GM18861 (cell line): ENCODE results near the gene RAMACL.

Experiments
- ATAC-seq: cut with Tn5 transposase; IDR thresholded peaks from one replicate; pipeline ENCODE4 v1.9.1; 2021; ENCODE audit not compliant: unreplicated experiment

Gene RAMACL

DNA sequence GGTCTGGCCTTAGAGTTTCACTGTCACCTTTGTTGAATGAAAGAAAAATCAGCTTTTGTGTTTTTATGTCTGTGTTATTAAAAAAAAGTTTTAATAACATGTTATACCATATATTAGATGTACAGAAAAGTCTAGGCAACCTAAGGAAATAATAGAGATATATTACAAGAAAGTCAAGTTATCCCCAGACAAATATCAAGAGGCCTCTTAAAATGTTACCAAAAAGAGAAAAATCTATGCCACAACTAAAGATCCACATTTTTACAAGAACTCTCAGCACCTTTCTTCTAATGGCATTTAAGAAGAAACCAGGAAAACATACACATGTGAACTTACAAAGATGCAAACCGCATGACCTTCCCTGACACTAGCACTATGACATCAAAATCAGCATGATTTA lies 26.8 kb downstream of the RAMACL start:
- ATAC-seq, result no peak

- ATAC-seq, result no peak
These were observed 27.3 kb downstream of the RAMACL start for GRCh38 chr6:166559211-166559610.

DNA sequence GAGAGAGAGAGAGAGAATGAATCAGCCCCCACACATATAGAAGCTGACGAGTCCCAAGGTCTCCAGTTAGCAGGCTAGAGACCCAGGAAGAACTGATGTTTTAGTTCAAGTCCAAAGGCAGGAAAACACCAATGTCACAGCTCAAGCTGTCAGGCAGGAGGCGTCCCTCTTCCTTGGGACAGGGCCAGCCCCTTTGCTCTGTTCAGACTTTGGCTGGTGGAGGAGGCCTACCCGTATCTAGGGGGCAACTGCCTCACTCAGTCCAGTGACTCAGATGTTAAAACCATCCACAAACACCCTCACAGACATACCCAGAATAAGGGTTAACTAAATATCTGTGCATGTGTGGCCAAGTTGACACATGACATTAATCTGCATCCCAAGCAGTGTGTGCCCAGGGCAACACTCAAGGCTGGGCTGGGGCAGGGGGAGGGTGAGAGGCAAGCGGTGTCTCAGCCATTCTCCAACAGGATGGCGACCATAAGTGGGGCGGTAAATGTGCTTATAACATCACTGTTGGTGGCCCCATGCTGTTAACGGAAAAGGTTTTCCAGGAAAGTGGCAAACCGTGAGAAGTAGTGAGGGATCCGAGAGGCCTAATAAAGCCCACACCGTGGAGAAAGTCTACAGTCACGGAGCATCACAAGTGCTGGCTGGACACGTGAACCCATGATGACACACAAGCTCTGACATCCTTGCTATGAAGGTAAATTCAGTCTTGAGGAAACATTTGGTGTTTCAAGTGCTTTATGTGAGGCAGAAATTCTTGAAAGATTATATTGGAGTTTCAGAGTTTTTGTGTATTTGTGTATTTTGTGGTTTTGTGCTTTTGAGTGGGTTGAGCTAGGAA lies 28.1 kb downstream of the RAMACL start:
- no peak for ATAC-seq

DNA sequence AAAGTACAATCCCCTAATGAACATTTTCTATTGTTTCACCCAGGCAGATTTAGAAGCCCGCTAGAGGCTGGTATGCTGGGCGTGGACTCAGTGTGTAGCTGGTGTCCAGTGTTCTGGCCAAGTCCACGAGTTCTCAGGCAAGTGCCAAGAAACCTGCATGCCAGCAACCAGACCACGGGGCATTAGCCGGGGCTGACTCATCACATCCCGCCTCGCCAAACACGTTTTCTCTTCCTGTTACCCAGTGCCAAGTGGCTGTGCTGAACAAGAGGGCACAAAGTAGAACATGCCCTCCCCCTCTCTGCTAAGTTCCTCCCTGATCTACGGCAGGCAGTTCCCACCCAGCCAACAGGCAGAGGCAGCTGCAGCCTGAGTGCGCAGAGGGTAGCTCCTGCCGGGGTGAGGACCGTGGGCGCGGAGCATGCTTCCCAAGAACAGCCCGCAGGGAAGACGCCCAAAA lies 29.6 kb downstream of the RAMACL start:
- ATAC-seq, result no peak

DNA sequence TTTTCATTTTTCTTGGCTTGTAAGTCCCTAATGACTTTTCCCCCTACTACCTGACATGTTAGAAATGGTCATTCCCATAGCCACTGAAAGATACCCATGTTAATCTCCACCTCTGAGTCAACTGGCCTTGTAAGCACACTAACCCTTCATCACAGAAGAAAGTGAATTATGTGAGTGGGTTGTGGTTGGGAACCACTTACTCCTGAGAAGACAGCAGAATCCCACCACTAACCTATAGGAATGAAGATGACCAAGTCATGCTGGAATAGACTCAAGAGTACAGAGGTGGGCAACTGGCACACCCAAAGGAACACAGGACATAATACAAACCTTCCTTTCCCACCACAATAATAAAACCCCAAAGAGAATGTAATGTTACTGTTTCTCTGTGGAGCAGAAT lies 30.1 kb downstream of the RAMACL start:
- ATAC-seq, result no peak

DNA sequence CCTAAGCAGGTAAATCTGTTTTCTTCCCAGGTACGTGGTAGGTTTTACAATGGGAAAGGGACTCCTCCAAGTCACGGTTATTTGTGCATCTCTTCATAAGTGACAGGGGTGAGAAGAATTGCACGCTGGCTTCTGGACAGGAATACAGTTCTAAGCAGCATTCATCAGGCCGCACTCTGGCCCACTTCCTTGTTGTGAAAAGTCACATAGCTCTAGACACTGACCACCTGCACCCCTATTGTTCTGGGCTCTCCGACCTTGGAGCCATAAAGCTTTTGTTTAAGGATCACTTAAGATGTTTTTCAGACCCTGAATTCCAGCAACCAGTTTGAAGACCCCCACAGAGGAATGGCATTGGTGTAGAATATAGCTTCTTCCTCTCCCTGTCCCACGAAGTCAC lies 31.4 kb downstream of the RAMACL start:
- no peak for ATAC-seq

GRCh38 chr6:166554316-166554715 lies 32.2 kb downstream of the RAMACL start:
- no peak for ATAC-seq

DNA sequence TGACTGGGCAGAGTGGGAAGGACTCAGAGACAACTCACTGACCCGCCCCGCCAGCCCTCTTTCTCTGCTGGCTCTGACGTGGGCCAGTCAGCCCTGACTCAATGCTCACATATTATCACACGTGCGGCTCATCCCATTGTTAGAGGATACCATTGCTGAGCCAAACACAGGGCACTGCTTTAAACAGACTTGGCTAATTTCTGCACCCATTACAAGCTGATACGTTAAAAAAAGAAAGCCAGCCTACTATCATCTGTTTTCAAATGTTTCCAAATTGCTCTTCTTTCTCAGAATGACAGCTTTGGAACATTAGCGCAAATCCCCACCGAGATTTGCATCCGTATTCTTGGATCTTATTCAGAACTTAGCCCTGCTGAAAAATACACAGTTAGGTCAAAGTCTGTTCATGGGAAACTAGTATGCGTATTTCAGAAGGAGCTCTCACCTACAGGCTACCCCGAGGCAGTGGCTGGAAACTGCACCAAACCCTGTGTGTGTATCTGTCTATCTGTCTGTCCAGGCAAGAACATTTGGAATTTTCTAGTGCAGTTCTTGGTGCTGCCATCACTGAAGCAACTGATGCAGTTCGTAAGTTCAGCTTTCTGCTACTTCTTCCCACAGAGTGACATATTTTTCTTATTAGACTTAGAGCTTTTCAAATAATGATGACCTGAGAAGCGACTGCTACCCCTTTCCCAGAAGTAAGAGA lies 32.8 kb downstream of the RAMACL start:
- ATAC-seq, result no peak

DNA sequence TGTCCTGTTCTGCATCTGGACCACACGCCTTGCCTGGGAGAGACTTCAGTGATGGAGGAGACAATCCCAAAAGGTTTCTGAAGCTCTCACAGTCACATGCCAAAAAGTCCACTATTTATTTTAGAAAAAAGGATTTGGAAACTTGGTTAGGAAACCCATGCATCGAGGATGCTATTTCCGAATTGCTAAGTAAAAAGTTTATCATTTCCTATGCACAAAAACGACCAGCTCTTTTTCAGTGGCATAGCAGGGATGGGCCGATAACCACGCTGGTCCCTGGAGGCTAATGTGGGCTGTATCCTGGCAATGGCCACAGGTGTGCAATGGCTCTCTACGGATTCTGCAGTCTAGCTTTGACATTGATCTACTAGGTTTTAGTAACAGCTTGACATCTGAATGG lies 33.9 kb downstream of the RAMACL start:
- no peak for ATAC-seq

GRCh38 chr6:166551754-166552495 lies 34.6 kb downstream of the RAMACL start:
- ATAC-seq, result no peak

- ATAC-seq, result no peak
These were observed 39.8 kb downstream of the RAMACL start for GRCh38 chr6:166546653-166547052.

- no peak for ATAC-seq
These were observed 41.1 kb downstream of the RAMACL start for GRCh38 chr6:166545156-166546034.

DNA sequence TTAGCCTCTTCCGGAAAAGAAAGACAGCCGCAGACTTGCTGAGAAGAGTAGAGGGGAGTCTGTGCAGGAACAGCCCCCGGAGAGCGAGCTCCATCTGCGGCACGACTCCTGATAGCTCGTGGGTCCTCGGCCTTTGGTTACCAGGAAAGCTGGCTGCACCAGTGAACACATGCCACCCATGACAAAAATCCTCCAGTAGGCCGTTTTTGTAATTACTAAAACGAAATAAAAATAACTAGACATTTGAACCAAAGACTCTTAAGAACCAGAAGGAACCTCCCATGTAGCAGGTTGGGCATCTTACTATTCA lies 42.2 kb downstream of the RAMACL start:
- no peak for ATAC-seq

GRCh38 chr6:166543603-166544295 lies 42.7 kb downstream of the RAMACL start:
- no peak for ATAC-seq

- no peak for ATAC-seq
These were observed 43.9 kb downstream of the RAMACL start for GRCh38 chr6:166542580-166542912.

DNA sequence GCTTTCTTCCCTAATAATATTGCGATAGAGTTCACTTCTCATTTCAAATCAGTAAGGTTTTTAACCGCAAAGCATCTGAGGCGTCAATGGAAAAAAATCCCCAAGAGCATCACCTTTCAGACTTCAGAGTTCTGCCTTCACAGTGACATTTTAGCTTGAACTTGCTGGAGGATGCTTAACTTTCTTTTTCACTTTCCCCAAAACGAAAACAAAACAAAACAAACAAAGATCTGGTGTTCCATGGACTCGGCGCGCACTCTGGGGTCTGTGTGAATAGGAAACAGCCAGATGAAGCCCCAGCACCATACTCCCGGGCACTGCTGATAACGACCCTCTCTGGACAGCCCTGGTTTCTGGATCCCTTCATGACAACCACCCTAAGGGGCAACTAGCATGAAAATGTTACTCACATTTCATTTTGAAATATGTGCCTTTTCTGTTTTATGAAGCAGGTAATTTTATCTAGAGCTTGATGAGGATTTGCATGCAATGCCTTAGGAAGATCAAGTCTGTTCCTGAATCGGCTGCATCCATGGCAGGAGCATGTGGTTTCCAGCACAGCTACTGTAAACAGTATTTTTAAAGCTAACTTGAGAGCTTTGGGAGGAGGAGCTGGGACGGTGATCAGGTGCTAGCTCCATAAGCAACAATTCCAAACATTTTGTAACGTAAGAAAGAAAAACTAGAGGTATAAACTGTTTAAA lies 44.5 kb downstream of the RAMACL start:
- no peak for ATAC-seq

DNA sequence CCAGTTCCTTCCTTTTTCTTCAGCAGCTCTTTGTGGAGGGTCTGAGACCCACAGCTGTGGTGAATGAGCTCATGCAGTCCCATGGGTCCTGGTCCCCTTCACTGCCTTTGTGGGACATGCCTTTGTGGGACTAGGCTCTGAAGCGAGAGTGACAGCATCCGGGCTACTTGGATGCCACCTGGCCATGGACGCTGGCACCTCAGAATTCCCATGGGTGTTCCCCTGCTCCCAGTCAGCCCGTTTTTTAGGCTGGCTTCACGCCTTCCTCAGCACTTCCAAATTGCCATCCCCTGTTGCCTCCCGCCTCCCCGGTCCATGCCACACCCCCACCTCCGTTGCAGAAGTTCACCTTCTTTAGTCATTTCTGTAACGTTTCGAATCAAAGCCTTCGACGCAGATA lies 45.1 kb downstream of the RAMACL start:
- ATAC-seq, result peak; percentile 15

DNA sequence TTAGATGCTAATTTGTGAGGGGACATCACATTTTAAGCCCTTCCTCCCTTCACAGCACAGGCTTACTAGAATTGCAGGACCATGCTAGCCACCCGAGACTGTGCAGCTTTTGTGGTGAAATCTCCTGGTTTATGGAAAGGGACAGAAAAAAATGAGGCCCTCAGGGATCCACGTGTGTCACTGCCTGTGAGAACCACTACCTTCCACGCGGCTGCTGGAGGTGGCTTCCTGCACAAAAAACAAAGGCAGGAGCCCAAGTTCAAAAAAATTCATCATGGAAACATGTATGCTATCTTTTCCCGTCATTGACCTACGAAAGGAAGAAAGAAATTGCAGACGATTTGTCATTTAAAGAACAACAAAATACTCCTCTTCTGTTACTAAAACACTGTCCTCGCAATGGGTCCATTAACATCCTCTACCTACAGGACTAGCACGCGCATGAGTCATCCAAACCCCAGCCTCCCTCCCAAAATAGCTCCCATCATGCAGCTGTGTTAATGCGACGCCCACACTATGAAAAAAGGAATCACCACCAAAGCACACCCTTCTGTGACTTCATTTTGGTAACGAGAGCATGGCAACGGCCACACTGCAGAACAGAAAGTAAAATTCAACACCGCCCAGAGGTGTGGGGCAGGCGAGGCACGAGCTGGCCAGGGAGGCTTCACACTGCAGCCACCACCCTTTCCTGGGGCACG lies 45.7 kb downstream of the RAMACL start:
- ATAC-seq, result peak; percentile 95

DNA sequence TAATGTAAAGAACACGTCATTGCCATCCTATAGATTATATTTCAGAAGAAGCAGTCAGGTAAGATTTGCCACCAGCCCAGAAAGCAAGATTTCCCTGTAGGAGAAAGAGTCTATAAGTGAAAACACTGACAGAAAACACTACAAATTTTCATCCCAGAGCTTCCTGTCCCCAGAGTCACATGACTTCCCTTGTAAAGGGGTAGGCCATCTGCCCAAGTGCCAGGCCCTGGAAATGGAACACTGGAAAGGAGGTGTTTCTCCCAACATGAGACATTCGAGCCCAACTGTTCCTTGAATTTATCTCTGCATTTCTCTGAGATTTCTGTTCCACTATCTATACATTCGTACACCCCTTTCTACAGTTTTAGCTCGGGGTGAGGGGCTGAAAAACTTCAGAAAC lies 46.9 kb downstream of the RAMACL start:
- ATAC-seq, result no peak
